AG04450 (cell line): ENCODE data around the gene STAP1. TPM values are rescaled to one million over a fixed set of nuclear protein-coding genes. Genes with fewer than 3 reads are reported as not detected.

ENCODE experiments used
- CTCF ChIA-PET: fragments of 300-600, 350-600 bp; formaldehyde crosslinking; extraction: SDS; loops from one replicate; lab custom pipeline; 2022; ENCODE audit warnings: antibody characterized with exemption, inconsistent platforms; lab: Charles Lee
- POLR2A ChIA-PET: fragments of 350-600 bp; formaldehyde crosslinking; extraction: SDS; loops from one replicate; lab custom pipeline; 2021; ENCODE audit warnings: antibody characterized with exemption, inconsistent platforms; lab: Yijun Ruan, JAX
- DNase-seq: peaks from one replicate; pipeline ENCODE4 v3.0.0-alpha.2; 2011; ENCODE audit warnings: low read depth, low spot score
- H3K27ac ChIP-seq: one replicate; pipeline ENCODE4 v1.5.1; 2012; ENCODE audit warnings: low read depth, low read length, control low read depth
- H3K27me3 ChIP-seq: one replicate; pipeline ENCODE4 v1.6.0; 2012; ENCODE audit warnings: low read length; ENCODE audit not compliant: control insufficient read depth, insufficient read depth
- H3K4me3 ChIP-seq: 2 replicates; pipeline ENCODE4 v1.5.1; 2011; ENCODE audit warnings: mild to moderate bottlenecking, low read depth, low read length, control low read depth
- H3K9me3 ChIP-seq: 2 replicates; pipeline ENCODE4 v1.5.1; 2012; ENCODE audit warnings: low read length; ENCODE audit not compliant: control insufficient read depth, insufficient read depth
- polyA minus RNA-seq: library from RNA; depleted of rRNA, polyadenylated mRNA; stranded (reverse); fragments of >200 nt; gene quantifications from 2 replicates; pipeline ENCODE4 v1.2.3, GENCODE V29; 2011; rRNA and poly(A)+ RNA removed
- polyA plus RNA-seq: library from polyadenylated mRNA; depleted of rRNA; stranded (reverse); fragments of >200 nt; gene quantifications from 2 replicates; pipeline ENCODE4 v1.2.3, GENCODE V29; 2011; rRNA removed
- TF ChIP-seq, protein P1 (sequence below): IDR thresholded peaks from 2 replicates; pipeline ENCODE4 v1.5.1; 2011; ENCODE audit warnings: low read depth, low read length, control low read depth, inconsistent platforms

STAP1 gene, protein sequence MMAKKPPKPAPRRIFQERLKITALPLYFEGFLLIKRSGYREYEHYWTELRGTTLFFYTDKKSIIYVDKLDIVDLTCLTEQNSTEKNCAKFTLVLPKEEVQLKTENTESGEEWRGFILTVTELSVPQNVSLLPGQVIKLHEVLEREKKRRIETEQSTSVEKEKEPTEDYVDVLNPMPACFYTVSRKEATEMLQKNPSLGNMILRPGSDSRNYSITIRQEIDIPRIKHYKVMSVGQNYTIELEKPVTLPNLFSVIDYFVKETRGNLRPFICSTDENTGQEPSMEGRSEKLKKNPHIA
- polyA plus RNA-seq (not detected in 2 replicates), polyA minus RNA-seq (not detected in 2 replicates)

GRCh38 chr4:67558493-67558892 lies at the start of gene STAP1:
STAP1 (plus strand) TSS chr4:67558727; CDS start chr4:67558810, 83 bp downstream.
- TF ChIP-seq, protein P1, sequence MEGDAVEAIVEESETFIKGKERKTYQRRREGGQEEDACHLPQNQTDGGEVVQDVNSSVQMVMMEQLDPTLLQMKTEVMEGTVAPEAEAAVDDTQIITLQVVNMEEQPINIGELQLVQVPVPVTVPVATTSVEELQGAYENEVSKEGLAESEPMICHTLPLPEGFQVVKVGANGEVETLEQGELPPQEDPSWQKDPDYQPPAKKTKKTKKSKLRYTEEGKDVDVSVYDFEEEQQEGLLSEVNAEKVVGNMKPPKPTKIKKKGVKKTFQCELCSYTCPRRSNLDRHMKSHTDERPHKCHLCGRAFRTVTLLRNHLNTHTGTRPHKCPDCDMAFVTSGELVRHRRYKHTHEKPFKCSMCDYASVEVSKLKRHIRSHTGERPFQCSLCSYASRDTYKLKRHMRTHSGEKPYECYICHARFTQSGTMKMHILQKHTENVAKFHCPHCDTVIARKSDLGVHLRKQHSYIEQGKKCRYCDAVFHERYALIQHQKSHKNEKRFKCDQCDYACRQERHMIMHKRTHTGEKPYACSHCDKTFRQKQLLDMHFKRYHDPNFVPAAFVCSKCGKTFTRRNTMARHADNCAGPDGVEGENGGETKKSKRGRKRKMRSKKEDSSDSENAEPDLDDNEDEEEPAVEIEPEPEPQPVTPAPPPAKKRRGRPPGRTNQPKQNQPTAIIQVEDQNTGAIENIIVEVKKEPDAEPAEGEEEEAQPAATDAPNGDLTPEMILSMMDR: no peak
- Histone ChIP-seq H3K9me3 (no peaks in the 10 kb centered on the region), H3K27ac (no peak within 1 kb of the TSS), H3K4me3 (no peak within 1 kb of the TSS), H3K27me3 (peaks cover 3% of the 10 kb centered on the region)
- no peak for DNase-seq
- ChIA-PET CTCF (interaction anchor here (0.7 kb wide), 1 partner anchor 939 kb away, joined by 4 read pairs; no protein-coding TSS in a partner anchor), POLR2A (no interaction called here)

DNA sequence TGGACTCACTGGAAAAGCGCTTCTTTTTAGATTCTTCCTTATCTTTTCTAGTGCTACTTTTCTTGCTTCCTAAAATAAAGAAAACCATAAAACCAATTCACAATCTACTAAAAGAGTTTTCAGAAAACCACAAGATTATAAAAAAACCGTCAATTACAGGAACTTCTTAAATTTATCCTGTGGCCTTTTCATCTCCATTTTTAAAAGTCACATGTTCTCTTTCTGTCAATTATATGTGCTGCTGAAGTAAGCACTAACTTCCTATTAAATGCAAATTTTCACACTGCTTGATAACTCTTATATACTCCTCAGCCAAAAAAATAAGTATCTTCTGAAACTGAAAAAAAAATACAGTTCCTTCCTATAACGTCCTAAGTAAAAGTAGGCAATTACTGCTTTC lies 46.0 kb upstream of the STAP1 start:
- POLR2A ChIA-PET: no interaction called here
- H3K27me3 ChIP-seq: no peaks in the 10 kb centered on the region
- H3K27ac ChIP-seq: no peak overlapping the region
- CTCF ChIA-PET: no interaction called here
- no peak for DNase-seq
- H3K9me3 ChIP-seq: no peaks in the 10 kb centered on the region
- H3K4me3 ChIP-seq: no peak overlapping the region
- TF ChIP-seq, protein P1: no peak

GRCh38 chr4:67520141-67520540 lies 38.4 kb upstream of the STAP1 start:
- H3K9me3 ChIP-seq: no peaks in the 10 kb centered on the region
- no peaks in the 10 kb centered on the region for H3K27me3 ChIP-seq
- CTCF ChIA-PET: no interaction called here
- H3K27ac ChIP-seq: no peak overlapping the region
- no peak for DNase-seq
- no peak overlapping the region for H3K4me3 ChIP-seq
- POLR2A ChIA-PET: no interaction called here
- TF ChIP-seq, protein P1: no peak

DNA sequence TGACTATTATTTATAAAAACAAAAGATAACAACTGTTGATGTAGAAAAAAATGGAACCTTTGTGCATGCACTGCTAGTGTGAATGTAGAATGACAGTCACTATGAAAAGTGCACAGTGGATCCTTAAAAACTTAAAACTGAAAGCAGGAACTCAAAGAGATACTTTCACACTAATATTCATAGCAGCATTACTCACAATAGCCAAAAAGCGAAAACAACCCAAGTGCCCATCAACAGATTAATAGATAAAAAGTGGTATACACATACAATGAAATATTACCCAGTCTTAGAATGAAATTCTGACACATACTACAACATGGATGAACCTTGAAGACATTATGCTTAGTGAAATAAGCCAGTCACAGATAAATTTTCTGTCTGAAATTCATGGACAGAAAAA lies 37.0 kb upstream of the STAP1 start:
- H3K27ac ChIP-seq: no peak overlapping the region
- TF ChIP-seq, protein P1: no peak
- DNase-seq: no peak
- H3K4me3 ChIP-seq: no peak overlapping the region
- no peaks in the 10 kb centered on the region for H3K9me3 ChIP-seq
- no peaks in the 10 kb centered on the region for H3K27me3 ChIP-seq
- ChIA-PET CTCF (no interaction called here), POLR2A (no interaction called here)

- POLR2A ChIA-PET: no interaction called here
- TF ChIP-seq, protein P1: no peak
- Histone ChIP-seq H3K27me3 (no peaks in the 10 kb centered on the region), H3K27ac (no peak overlapping the region), H3K9me3 (no peaks in the 10 kb centered on the region), H3K4me3 (no peak overlapping the region)
- CTCF ChIA-PET: no interaction called here
- no peak for DNase-seq
Observed at GRCh38 chr4:67522230-67522629, 36.3 kb upstream of the STAP1 start.
